HL-60 (cell line): ENCODE results near the gene FHIT.

Experiments used
- POLR2AphosphoS5 ChIP-seq: IDR thresholded peaks from 2 replicates; pipeline ENCODE4 v1.6.1; 2012; ENCODE audit warnings: low read depth
- TF ChIP-seq, protein P1 (sequence below): IDR thresholded peaks from one replicate; pipeline ENCODE4 v1.5.1; 2011; ENCODE audit warnings: low read length, control low read depth, inconsistent platforms; ENCODE audit not compliant: insufficient read depth

DNA sequence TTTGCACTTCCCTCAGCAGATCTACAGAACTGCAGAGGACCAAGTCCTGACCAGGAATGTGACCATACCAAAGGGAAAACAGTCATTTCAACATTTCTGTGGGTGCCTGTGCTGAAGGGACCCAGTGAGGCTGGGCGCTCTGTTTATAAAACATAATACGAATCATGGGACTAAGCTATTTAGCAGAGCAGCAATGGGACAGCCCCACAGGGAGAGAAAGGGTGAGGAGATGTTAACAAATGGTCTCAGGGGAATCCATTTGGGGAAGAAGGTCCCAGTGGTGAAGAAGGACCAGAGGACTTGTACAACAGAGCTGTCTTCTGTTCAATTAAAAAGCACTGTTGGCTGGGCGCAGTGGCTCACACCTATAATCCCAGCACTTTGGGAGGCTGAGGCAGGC is 1025.4 kb downstream of the FHIT start:
- TF ChIP-seq, protein P1, sequence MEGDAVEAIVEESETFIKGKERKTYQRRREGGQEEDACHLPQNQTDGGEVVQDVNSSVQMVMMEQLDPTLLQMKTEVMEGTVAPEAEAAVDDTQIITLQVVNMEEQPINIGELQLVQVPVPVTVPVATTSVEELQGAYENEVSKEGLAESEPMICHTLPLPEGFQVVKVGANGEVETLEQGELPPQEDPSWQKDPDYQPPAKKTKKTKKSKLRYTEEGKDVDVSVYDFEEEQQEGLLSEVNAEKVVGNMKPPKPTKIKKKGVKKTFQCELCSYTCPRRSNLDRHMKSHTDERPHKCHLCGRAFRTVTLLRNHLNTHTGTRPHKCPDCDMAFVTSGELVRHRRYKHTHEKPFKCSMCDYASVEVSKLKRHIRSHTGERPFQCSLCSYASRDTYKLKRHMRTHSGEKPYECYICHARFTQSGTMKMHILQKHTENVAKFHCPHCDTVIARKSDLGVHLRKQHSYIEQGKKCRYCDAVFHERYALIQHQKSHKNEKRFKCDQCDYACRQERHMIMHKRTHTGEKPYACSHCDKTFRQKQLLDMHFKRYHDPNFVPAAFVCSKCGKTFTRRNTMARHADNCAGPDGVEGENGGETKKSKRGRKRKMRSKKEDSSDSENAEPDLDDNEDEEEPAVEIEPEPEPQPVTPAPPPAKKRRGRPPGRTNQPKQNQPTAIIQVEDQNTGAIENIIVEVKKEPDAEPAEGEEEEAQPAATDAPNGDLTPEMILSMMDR = no peak
- no peak for TF ChIP-seq POLR2AphosphoS5
